OCI-LY1 (cell line): Measurements from ENCODE around the gene SLIT3.

Experiments used
- H2AFZ ChIP-seq: fragments of 200-600 bp; sonication (generic), shearing (Covaris generic); 2 replicates; pipeline ENCODE4 v1.6.0; 2014; ENCODE audit warnings: antibody characterized with exemption, mild to moderate bottlenecking, low read length
- H3F3A ChIP-seq: fragments of 200-600 bp; sonication (generic), shearing (Covaris generic); 2 replicates; pipeline ENCODE4 v1.6.0; 2014; ENCODE audit warnings: mild to moderate bottlenecking, antibody characterized with exemption, low read length, moderate library complexity; ENCODE audit not compliant: insufficient read depth
- H3K27ac ChIP-seq: fragments of 200-600 bp; sonication (generic); 2 replicates; pipeline ENCODE4 v1.5.1; 2014; ENCODE audit warnings: low read length, mixed run types, mild to moderate bottlenecking, low read depth; ENCODE audit not compliant: poor library complexity, severe bottlenecking
- H3K27me3 ChIP-seq: fragments of 200-600 bp; sonication (generic); 2 replicates; pipeline ENCODE4 v1.6.0; 2014; ENCODE audit warnings: antibody characterized with exemption, mild to moderate bottlenecking, low read length, moderate library complexity; ENCODE audit not compliant: insufficient read depth
- H3K36me3 ChIP-seq: fragments of 200-600 bp; sonication (generic); 2 replicates; pipeline ENCODE4 v1.6.1; 2014; ENCODE audit warnings: mild to moderate bottlenecking, antibody characterized with exemption, low read length, moderate library complexity, mixed read lengths; ENCODE audit not compliant: insufficient read depth
- H3K4me1 ChIP-seq: fragments of 200-600 bp; sonication (generic); 2 replicates; pipeline ENCODE4 v1.5.1; 2014; ENCODE audit warnings: mild to moderate bottlenecking, low read length, moderate library complexity; ENCODE audit not compliant: insufficient read depth, severe bottlenecking
- H3K4me2 ChIP-seq: fragments of 200-600 bp; sonication (generic), shearing (Covaris generic); 2 replicates; pipeline ENCODE4 v1.6.1; 2014; ENCODE audit warnings: low read length
- H3K4me3 ChIP-seq: fragments of 200-600 bp; sonication (generic); 2 replicates; pipeline ENCODE4 v1.5.1; 2014; ENCODE audit warnings: low read length, low read depth, mild to moderate bottlenecking, mixed read lengths; ENCODE audit not compliant: poor library complexity, severe bottlenecking
- H3K79me2 ChIP-seq: fragments of 200-600 bp; shearing (Covaris generic); 2 replicates; pipeline ENCODE4 v1.6.1; 2016; ENCODE audit warnings: mixed run types, low read length, mixed read lengths; ENCODE audit not compliant: insufficient read depth
- H3K9ac ChIP-seq: fragments of 200-600 bp; sonication (generic), shearing (Covaris generic); 2 replicates; pipeline ENCODE4 v1.6.1; 2014; ENCODE audit warnings: mild to moderate bottlenecking, low read length, mixed read lengths
- H3K9me2 ChIP-seq: fragments of 200-600 bp; sonication (generic), shearing (Covaris generic); 2 replicates; pipeline ENCODE4 v1.6.1; 2014; ENCODE audit warnings: low read depth, mild to moderate bottlenecking, low read length, mixed read lengths
- H3K9me3 ChIP-seq: fragments of 200-600 bp; shearing (Covaris generic); 2 replicates; pipeline ENCODE4 v1.6.1; 2014; ENCODE audit warnings: low read length, mixed read lengths
- H4K20me1 ChIP-seq: fragments of 200-600 bp; sonication (generic), shearing (Covaris generic); 2 replicates; pipeline ENCODE4 v1.6.0; 2016; ENCODE audit warnings: mild to moderate bottlenecking, low read length; ENCODE audit not compliant: insufficient read depth
- EZH2 ChIP-seq: fragments of 200-600 bp; sonication (generic), shearing (Covaris generic); IDR thresholded peaks from 2 replicates; pipeline ENCODE4 v1.8.0; 2017; ENCODE audit warnings: borderline replicate concordance, mixed run types, mild to moderate bottlenecking, antibody characterized with exemption, low read length, moderate library complexity, mixed read lengths
- TF ChIP-seq, protein P1 (sequence below): fragments of 200-600 bp; sonication (generic), shearing (Covaris generic); IDR thresholded peaks from 2 replicates; pipeline ENCODE4 v1.5.1; 2017; ENCODE audit warnings: mild to moderate bottlenecking, antibody characterized with exemption, low read length, moderate library complexity, mixed read lengths

SLIT3 gene

DNA sequence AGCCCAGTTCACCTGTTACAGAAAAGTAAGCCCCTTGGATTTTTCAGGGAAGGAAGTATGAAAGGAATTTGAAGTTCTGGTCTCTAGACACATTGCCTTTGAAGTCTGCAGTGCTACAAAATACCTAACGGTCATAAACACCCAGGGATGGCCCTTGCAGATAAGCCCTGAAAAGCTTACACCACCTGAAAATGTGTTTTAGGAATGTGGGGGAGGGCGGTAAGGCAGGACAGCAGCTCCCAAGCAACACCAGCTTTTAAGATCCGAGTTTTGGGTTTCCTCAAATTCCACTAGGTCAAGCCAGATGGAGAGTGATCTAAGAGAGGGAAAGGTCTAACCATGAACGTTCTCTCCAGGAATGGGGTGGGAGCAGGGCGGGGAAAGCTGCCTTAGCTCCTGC lies 607.6 kb downstream of the SLIT3 start:
- no peaks in the 10 kb centered on the region for H3K36me3 ChIP-seq
- H3K9me2 ChIP-seq = no peaks in the 10 kb centered on the region
- no peaks in the 10 kb centered on the region for H3K4me1 ChIP-seq
- no peaks in the 10 kb centered on the region for H3K27me3 ChIP-seq
- no peak overlapping the region for H3K27ac ChIP-seq
- H3K79me2 ChIP-seq = no peaks in the 10 kb centered on the region
- H3K4me3 ChIP-seq = no peak overlapping the region
- H3K9me3 ChIP-seq = no peaks in the 10 kb centered on the region
- H3F3A ChIP-seq = no peaks in the 10 kb centered on the region
- no peaks in the 10 kb centered on the region for H4K20me1 ChIP-seq
- H2AFZ ChIP-seq = no peak overlapping the region
- TF ChIP-seq, protein P1, sequence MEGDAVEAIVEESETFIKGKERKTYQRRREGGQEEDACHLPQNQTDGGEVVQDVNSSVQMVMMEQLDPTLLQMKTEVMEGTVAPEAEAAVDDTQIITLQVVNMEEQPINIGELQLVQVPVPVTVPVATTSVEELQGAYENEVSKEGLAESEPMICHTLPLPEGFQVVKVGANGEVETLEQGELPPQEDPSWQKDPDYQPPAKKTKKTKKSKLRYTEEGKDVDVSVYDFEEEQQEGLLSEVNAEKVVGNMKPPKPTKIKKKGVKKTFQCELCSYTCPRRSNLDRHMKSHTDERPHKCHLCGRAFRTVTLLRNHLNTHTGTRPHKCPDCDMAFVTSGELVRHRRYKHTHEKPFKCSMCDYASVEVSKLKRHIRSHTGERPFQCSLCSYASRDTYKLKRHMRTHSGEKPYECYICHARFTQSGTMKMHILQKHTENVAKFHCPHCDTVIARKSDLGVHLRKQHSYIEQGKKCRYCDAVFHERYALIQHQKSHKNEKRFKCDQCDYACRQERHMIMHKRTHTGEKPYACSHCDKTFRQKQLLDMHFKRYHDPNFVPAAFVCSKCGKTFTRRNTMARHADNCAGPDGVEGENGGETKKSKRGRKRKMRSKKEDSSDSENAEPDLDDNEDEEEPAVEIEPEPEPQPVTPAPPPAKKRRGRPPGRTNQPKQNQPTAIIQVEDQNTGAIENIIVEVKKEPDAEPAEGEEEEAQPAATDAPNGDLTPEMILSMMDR = no peak
- no peak for TF ChIP-seq EZH2
- no peak overlapping the region for H3K4me2 ChIP-seq
- no peak overlapping the region for H3K9ac ChIP-seq

DNA sequence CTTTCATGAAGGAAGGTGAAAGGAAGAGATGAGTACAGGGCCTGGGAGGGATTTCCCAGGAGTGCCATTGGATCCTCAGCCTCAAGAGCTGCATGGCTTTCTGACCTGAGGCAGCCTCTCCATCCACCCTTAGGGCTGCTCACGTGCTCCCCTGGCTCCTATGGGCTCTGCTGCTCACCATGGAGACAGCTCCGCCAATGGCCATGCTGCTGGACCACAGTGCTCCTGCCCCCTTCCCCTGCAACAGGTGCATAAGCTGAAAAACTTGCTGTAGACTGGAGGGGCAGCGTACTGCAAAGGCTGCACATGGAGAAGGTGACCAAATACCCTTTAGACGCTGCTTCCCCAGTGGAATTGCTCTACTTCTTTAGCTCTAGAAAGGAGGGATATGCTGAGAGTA lies 609.0 kb downstream of the SLIT3 start:
- Histone ChIP-seq H3K36me3 (no peaks in the 10 kb centered on the region), H3K4me3 (no peak overlapping the region), H3K27ac (no peak overlapping the region), H3K9me2 (no peaks in the 10 kb centered on the region), H2AFZ (no peak overlapping the region), H3K27me3 (no peaks in the 10 kb centered on the region), H3F3A (no peaks in the 10 kb centered on the region), H3K4me1 (no peaks in the 10 kb centered on the region), H3K4me2 (no peak overlapping the region), H3K79me2 (no peaks in the 10 kb centered on the region), H4K20me1 (no peaks in the 10 kb centered on the region), H3K9me3 (no peaks in the 10 kb centered on the region), H3K9ac (no peak overlapping the region)
- no peak for TF ChIP-seq EZH2
- TF ChIP-seq, protein P1 = no peak

DNA sequence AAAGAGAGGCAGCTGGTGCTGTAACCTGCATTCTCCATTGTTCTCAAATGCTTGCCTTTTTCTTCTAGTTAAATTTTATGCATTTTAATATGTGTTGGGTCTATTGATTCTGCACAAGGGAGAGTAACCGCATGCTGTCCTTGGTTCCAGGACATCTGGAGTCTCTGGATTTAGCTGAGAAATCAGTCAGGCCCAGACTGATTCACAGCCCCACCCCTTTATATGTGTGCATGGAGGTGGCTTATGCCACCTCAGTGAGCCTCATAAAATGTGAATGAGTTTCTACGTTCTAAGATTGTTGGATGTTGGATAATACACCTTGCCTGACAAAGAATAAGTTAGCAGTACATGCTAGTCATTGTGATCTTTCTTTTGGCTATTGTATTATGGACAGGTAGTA lies 611.7 kb downstream of the SLIT3 start:
- H3K27me3 ChIP-seq = no peaks in the 10 kb centered on the region

More for the DNA sequence above, 611.7 kb downstream of the SLIT3 start:
- Histone ChIP-seq H3K4me3 (no peak overlapping the region), H3K9ac (no peak overlapping the region), H3K9me3 (no peaks in the 10 kb centered on the region), H3K9me2 (no peaks in the 10 kb centered on the region), H4K20me1 (no peaks in the 10 kb centered on the region), H3K4me2 (no peak overlapping the region), H3K36me3 (no peaks in the 10 kb centered on the region), H2AFZ (no peak overlapping the region), H3K79me2 (no peaks in the 10 kb centered on the region), H3K4me1 (no peaks in the 10 kb centered on the region), H3F3A (no peaks in the 10 kb centered on the region), H3K27ac (no peak overlapping the region)
- no peak for TF ChIP-seq EZH2
- TF ChIP-seq, protein P1 = no peak
